ENCODE results near the gene SPDEF.

Gene SPDEF

GRCh38 chr6:34556031-34556471 is at the start of gene SPDEF:
Gene SPDEF (minus strand): TSS chr6:34556329. CDS start chr6:34544455, 11,874 bp downstream.
- H3K27me3 ChIP-seq (ENCODE audit: control insufficient read depth, low read length): peaks cover 8% of the 10 kb centered on the region; the same call in 1 of the 2 replicates
- H3K9me3 ChIP-seq (ENCODE audit: control insufficient read depth, insufficient read depth, low read length): no peaks in the 10 kb centered on the region
- TF ChIP-seq CTCF (IDR thresholded peaks at IDR 0.05; ENCODE audit: low read depth, low read length, poor library complexity, severe bottlenecking) (no peak), EZH2phosphoT487 (IDR thresholded peaks at IDR 0.05; ENCODE audit: borderline replicate concordance, low read length) (no peak)
- H3K9me2 ChIP-seq (replicated peaks; ENCODE audit: control insufficient read depth, low read length): no peaks in the 10 kb centered on the region
- no peaks in the 10 kb centered on the region for H3K79me2 ChIP-seq (ENCODE audit: control insufficient read depth, low read length)
- H3K27ac ChIP-seq (ENCODE audit: low read depth, low read length): no peak within 1 kb of the TSS
- no peaks in the 10 kb centered on the region for H3K4me1 ChIP-seq (ENCODE audit: control insufficient read depth, low read length)
- H3K36me3 ChIP-seq (ENCODE audit: control insufficient read depth, low read length): no peaks in the 10 kb centered on the region
- H4K20me1 ChIP-seq (ENCODE audit: control insufficient read depth, insufficient read depth, low read depth, low read length): no peaks in the 10 kb centered on the region
- H3K4me3 ChIP-seq (ENCODE audit: low read length): no peak within 1 kb of the TSS
- no peak within 1 kb of the TSS for H3K4me2 ChIP-seq (ENCODE audit: low read length)
- H3F3A ChIP-seq (ENCODE audit: control insufficient read depth, insufficient read depth): no peaks in the 10 kb centered on the region

GRCh38 chr6:34603707-34604106 is 47.6 kb upstream of the SPDEF start:
- H4K20me1 ChIP-seq (ENCODE audit: control insufficient read depth, insufficient read depth, low read depth, low read length): peaks cover 12% of the 10 kb centered on the region; the same call in 1 of the 2 replicates
- H3K9me3 ChIP-seq (ENCODE audit: control insufficient read depth, insufficient read depth, low read length): no peaks in the 10 kb centered on the region
- peaks cover 59% of the 10 kb centered on the region for H3K36me3 ChIP-seq (ENCODE audit: control insufficient read depth, low read length)
- H3F3A ChIP-seq (ENCODE audit: control insufficient read depth, insufficient read depth): no peaks in the 10 kb centered on the region
- no peaks in the 10 kb centered on the region for H3K4me1 ChIP-seq (ENCODE audit: control insufficient read depth, low read length)
- TF ChIP-seq CTCF (IDR thresholded peaks at IDR 0.05; ENCODE audit: low read depth, low read length, poor library complexity, severe bottlenecking) (no peak), EZH2phosphoT487 (IDR thresholded peaks at IDR 0.05; ENCODE audit: borderline replicate concordance, low read length) (no peak)
- H3K27ac ChIP-seq (ENCODE audit: low read depth, low read length): no peak overlapping the region
- no peaks in the 10 kb centered on the region for H3K9me2 ChIP-seq (replicated peaks; ENCODE audit: control insufficient read depth, low read length)
- no peak overlapping the region for H3K4me3 ChIP-seq (ENCODE audit: low read length)
- no peak overlapping the region for H3K4me2 ChIP-seq (ENCODE audit: low read length)
- H3K27me3 ChIP-seq (ENCODE audit: control insufficient read depth, low read length): no peaks in the 10 kb centered on the region
- H3K79me2 ChIP-seq (ENCODE audit: control insufficient read depth, low read length): peaks cover 67% of the 10 kb centered on the region

- Histone ChIP-seq H3F3A (ENCODE audit: control insufficient read depth, insufficient read depth) (no peaks in the 10 kb centered on the region), H4K20me1 (ENCODE audit: control insufficient read depth, insufficient read depth, low read depth, low read length) (peaks cover 11% of the 10 kb centered on the region; the same call in 1 of the 2 replicates), H3K9me2 (replicated peaks; ENCODE audit: control insufficient read depth, low read length) (no peaks in the 10 kb centered on the region), H3K4me3 (ENCODE audit: low read length) (no peak overlapping the region), H3K27ac (ENCODE audit: low read depth, low read length) (no peak overlapping the region), H3K4me2 (ENCODE audit: low read length) (no peak overlapping the region), H3K36me3 (ENCODE audit: control insufficient read depth, low read length) (peaks cover 50% of the 10 kb centered on the region), H3K9me3 (ENCODE audit: control insufficient read depth, insufficient read depth, low read length) (no peaks in the 10 kb centered on the region), H3K4me1 (ENCODE audit: control insufficient read depth, low read length) (no peaks in the 10 kb centered on the region), H3K27me3 (ENCODE audit: control insufficient read depth, low read length) (no peaks in the 10 kb centered on the region), H3K79me2 (ENCODE audit: control insufficient read depth, low read length) (peaks cover 66% of the 10 kb centered on the region)
- TF ChIP-seq EZH2phosphoT487 (IDR thresholded peaks at IDR 0.05; ENCODE audit: borderline replicate concordance, low read length) (no peak), CTCF (IDR thresholded peaks at IDR 0.05; ENCODE audit: low read depth, low read length, poor library complexity, severe bottlenecking) (no peak)
Measured at GRCh38 chr6:34602318-34603111, 46.4 kb upstream of the SPDEF start.

Data from DOHH2 (cell line).